ENCODE results near the gene PIP5K1B.

PIP5K1B gene

GRCh38 chr9:68851657-68852056 is 146.6 kb downstream of the PIP5K1B start:
- no peak overlapping the region for H3K4me3 ChIP-seq (ENCODE audit: low read depth, low read length)
- DNase-seq (ENCODE audit: low read depth): no peak
- TF ChIP-seq, protein P1, sequence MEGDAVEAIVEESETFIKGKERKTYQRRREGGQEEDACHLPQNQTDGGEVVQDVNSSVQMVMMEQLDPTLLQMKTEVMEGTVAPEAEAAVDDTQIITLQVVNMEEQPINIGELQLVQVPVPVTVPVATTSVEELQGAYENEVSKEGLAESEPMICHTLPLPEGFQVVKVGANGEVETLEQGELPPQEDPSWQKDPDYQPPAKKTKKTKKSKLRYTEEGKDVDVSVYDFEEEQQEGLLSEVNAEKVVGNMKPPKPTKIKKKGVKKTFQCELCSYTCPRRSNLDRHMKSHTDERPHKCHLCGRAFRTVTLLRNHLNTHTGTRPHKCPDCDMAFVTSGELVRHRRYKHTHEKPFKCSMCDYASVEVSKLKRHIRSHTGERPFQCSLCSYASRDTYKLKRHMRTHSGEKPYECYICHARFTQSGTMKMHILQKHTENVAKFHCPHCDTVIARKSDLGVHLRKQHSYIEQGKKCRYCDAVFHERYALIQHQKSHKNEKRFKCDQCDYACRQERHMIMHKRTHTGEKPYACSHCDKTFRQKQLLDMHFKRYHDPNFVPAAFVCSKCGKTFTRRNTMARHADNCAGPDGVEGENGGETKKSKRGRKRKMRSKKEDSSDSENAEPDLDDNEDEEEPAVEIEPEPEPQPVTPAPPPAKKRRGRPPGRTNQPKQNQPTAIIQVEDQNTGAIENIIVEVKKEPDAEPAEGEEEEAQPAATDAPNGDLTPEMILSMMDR (IDR thresholded peaks at IDR 0.05; ENCODE audit: insufficient read depth, low read depth, low read length, missing control alignments): no peak

GRCh38 chr9:68852941-68853340 is 147.9 kb downstream of the PIP5K1B start:
- no peak overlapping the region for H3K4me3 ChIP-seq (ENCODE audit: low read depth, low read length)
- TF ChIP-seq, protein P1 (IDR thresholded peaks at IDR 0.05; ENCODE audit: insufficient read depth, low read depth, low read length, missing control alignments): no peak
- DNase-seq (ENCODE audit: low read depth): no peak

DNA sequence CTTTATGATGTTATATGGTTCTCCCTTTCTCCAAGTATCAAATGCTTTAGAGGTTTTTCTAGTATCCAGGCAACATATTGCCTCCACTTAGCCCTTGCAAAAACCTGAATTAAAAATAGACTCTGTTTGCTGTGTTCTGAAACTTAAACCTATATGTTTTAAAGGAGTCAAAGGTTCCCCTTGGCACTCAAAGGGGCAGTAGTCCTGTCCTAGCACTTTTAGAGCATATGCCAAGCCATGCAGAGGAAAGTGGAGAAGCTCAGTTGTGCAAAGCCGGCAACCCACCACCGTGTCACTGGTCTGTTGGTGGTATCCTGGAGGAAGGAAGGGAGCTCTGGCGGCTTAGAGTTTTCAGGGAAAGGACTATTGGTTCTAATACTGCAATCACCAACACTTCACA is 154.3 kb downstream of the PIP5K1B start:
- TF ChIP-seq, protein P1 (IDR thresholded peaks at IDR 0.05; ENCODE audit: insufficient read depth, low read depth, low read length, missing control alignments): no peak
- DNase-seq (ENCODE audit: low read depth): no peak
- no peak overlapping the region for H3K4me3 ChIP-seq (ENCODE audit: low read depth, low read length)

DNA sequence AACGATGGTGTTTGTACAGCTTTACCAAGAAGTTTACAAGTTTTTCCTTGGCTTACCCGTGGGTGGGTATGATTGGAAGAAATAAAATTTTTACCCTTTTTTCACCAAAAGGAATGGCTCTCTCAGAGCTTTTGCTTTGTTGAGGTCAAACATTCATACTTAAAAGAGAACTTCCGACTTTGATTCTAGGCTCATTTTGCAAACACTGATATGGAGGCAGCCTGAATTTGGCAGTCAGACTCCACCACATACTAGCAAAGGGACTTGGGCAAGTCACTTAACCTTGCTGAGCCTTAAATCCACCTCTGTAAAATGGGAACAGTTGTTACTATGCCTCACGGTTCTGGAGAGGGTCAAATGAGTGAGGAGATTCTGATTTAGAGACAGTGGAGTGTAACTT is 155.4 kb downstream of the PIP5K1B start:
- TF ChIP-seq, protein P1 (IDR thresholded peaks at IDR 0.05; ENCODE audit: insufficient read depth, low read depth, low read length, missing control alignments): no peak
- H3K4me3 ChIP-seq (ENCODE audit: low read depth, low read length): no peak overlapping the region
- DNase-seq (ENCODE audit: low read depth): no peak

DNA sequence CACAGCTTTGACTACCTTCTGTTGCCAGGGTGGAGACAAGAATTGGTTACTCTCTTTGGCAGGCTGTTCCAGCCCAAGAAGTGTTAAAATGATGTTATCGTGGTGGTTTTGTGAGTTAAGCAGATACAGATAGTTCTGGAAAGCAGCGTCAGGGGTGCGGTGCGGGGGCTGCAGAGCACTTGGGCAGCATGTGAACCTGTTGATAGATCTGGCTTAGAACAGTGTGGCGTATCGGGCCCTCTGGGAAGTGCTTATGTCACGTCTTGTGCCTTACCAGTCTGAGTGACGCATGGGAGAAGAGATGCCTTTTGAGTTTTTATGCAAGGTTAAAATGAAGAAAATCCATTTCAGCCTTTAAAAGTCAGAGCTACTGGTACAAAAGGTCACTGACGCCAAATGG is 156.4 kb downstream of the PIP5K1B start:
- H3K4me3 ChIP-seq (ENCODE audit: low read depth, low read length): no peak overlapping the region
- TF ChIP-seq, protein P1 (IDR thresholded peaks at IDR 0.05; ENCODE audit: insufficient read depth, low read depth, low read length, missing control alignments): no peak
- no peak for DNase-seq (ENCODE audit: low read depth)

GRCh38 chr9:68867066-68867465 is 162.0 kb downstream of the PIP5K1B start:
- TF ChIP-seq, protein P1 (IDR thresholded peaks at IDR 0.05; ENCODE audit: insufficient read depth, low read depth, low read length, missing control alignments): no peak
- H3K4me3 ChIP-seq (ENCODE audit: low read depth, low read length): no peak overlapping the region

GRCh38 chr9:68869022-68869421 is 164.0 kb downstream of the PIP5K1B start:
- no peak for DNase-seq (ENCODE audit: low read depth)
- H3K4me3 ChIP-seq (ENCODE audit: low read depth, low read length): no peak overlapping the region
- TF ChIP-seq, protein P1 (IDR thresholded peaks at IDR 0.05; ENCODE audit: insufficient read depth, low read depth, low read length, missing control alignments): no peak

More at GRCh38 chr9:68867066-68867465, 162.0 kb downstream of the PIP5K1B start:
- no peak for DNase-seq (ENCODE audit: low read depth)

Measured in GM12865 (cell line).